NCI-H2227 (cell line): ENCODE measurements around the gene COL20A1.

Experiments used
- DNase-seq: peaks from one replicate; lab custom pipeline; 2025; ENCODE audit not compliant: unreplicated experiment; lab: John Stamatoyannopoulos, UW

COL20A1 gene

GRCh38 chr20:63346131-63347080, 53.4 kb downstream of the COL20A1 start:
- no peak for DNase-seq

- DNase-seq: no peak
Measured at GRCh38 chr20:63347081-63347741, 54.2 kb downstream of the COL20A1 start.

GRCh38 chr20:63347950-63348827, 55.2 kb downstream of the COL20A1 start:
- no peak for DNase-seq

DNA sequence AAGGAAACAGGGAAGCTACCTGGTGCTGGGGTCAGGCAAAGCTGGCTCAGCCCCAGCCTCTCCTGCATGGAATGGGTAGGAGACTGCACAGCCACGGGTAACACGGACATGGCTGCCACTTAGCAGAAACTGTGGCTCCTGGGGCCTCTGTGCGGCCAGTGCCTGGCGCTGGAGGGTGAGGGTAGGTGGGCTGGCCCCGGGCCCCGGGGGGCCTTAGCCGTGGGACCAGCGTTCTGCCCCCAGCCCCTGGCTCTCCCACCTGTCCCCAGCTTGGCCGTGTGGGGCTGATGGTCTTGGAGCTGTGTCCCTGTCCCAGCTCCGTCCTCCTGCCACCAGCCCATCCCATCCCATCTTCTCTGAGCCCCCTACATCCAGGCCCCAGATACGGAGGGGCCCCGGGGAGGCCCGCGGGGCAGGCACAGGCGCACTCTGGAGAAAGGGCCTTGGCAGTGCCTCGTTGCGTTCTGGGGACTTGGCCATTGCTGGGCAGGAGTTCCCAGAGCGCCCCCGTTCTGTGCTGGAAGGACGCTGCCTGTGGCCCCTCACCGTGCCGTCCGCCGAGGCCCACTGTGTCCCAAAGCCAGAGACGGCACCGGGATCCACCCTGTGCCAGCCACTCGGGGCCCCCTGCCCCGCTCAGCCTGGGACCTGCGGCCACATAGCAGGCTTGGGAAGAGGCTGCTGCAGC, 56.0 kb downstream of the COL20A1 start:
- DNase-seq: no peak

GRCh38 chr20:63349516-63349895, 56.5 kb downstream of the COL20A1 start:
- no peak for DNase-seq

- no peak for DNase-seq
Measured at GRCh38 chr20:63350196-63350595, 57.2 kb downstream of the COL20A1 start.

DNA sequence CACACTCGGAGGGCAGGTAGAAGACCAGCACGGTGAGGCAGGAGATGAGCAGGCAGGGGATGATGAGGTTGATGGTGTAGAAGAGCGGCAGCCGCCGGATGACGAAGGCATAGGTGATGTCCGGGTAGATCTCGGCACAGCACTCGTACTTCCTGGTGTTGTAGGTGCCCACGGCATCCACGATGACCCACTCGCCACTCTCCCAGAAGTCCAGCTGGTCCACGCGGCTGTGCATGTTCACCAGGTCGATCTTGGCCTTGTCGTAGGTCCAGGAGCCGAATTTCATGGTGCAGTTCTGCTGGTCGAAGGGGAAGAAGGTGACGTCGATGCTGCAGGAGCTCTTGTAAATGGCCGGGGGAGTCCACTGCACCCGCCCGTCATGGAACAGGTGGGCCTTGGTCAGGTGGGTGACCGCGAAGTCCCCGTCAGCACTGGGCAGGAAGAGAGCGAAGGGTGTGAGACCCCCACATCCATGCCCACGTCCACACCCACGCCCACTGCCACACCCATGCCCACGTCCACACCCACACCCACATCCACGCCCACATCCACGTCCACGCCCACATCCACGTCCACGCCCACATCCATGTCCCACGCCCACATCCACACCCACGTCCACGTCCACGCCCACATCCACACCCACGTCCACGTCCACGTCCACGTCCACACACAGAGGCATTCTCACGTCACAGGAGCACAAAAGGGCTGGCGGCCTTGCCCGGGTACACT, 57.8 kb downstream of the COL20A1 start:
- no peak for DNase-seq

DNA sequence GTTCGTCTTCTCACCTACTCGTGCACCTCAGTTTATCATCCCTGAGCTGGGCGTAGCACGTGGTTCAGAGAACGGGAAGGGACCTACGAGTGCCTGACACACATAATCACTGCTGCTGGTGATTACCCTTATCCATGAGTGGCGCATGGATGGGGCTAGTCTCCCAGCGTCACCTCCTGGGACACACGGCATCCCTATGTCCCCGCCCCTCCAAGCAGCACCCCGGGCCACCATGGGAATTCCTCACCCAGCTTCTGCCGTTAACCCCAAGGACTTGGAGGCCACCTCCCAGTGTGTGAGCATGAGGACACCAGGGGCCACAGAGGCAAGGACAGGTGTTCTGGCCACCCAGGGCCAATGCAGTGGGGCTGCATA, 58.3 kb downstream of the COL20A1 start:
- DNase-seq: no peak

DNA sequence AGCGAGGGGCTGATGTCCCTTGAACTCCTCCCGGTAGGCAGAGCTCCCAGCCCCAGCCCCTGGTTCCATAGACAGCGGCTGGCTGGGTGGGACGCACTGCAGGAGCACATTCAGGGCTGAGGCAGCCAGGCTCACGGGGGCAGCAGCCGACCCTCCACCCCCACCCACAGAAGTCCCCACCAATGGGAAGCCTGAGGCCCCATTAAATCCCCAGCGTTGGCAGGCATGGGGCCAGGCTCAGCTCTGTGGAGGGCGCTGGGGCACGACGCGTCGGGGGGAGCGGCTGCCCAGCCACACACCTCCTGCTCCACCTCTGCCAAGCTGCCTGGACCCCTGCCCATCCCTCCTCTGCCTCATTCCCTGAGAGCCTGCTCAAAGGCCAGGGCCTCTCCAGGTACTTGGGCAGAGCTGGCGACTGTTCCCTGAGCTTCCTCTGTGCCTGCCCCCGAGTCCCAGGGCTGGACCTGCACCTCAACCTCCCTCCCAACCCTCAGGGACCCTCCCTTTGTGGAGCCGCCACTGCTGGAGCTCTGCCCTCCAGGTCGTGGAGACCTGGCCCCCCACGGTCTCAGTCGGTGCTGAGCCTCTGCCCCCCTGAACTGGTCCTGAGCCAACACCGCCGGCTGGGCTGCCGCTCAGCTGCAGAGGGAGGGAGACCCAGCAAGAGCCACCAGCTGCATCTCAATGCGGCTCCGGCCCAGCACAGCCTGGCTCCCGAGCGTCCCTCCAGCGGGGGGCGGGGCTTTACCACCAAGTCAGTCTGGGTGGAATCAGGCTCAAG, 59.0 kb downstream of the COL20A1 start:
- DNase-seq: peak; percentile 21

GRCh38 chr20:63352811-63353221, 59.8 kb downstream of the COL20A1 start:
- DNase-seq: no peak

DNA sequence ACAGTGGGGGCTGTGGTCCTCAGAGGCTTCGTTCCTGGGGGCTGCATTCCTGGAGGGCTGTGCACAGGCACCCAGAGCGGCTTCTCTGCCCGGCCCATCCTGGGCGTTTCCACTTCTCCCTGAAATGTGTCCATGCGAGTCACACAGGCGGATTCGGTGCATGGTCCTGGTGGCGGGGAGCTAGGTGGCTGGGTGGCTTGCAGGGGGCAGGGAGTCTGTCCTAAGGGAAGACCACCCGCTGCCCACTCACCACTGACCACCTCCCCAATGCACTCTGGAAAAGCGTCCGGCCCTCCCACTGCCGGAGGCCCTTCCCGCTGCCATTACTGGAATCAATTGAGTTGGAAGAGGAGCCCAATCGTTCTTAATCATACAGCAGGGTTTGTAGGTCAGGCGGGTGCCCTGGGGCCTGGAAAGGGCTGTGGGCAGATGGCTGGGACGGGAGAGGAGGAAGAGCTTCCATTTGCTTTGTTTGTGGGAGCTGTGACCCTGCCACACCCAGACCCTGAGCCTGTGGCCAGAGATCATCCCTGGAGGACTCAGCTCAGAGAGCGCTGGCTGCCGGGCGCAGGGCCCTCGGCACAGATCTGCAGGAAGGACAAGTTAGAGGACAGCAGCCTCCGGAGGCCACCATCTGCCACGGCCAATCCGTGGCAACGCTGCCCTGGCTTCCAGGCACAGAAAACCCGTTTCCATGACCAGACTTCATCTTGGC, 61.8 kb downstream of the COL20A1 start:
- DNase-seq: no peak

GRCh38 chr20:63355781-63356295, 62.9 kb downstream of the COL20A1 start:
- DNase-seq: no peak

DNA sequence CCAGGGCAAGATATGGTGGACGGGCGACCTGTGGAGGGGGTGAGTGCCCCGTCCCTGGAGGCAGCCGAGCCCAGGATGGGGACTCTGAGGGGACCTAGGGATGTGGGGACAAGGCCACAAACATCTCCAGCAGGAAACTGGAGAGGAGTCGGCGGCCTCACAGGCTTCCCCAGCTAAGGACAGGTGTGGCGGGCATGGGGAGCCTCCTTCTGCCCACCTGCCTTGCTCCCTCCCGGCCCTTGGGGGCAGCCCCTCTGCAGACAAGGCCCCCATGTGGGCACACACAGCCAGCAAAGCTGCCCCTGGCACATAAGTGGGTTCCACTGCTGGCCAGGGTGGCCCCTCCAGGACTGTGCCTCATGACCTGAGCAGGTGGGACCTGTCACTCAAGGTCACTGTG, 63.5 kb downstream of the COL20A1 start:
- DNase-seq: no peak

DNA sequence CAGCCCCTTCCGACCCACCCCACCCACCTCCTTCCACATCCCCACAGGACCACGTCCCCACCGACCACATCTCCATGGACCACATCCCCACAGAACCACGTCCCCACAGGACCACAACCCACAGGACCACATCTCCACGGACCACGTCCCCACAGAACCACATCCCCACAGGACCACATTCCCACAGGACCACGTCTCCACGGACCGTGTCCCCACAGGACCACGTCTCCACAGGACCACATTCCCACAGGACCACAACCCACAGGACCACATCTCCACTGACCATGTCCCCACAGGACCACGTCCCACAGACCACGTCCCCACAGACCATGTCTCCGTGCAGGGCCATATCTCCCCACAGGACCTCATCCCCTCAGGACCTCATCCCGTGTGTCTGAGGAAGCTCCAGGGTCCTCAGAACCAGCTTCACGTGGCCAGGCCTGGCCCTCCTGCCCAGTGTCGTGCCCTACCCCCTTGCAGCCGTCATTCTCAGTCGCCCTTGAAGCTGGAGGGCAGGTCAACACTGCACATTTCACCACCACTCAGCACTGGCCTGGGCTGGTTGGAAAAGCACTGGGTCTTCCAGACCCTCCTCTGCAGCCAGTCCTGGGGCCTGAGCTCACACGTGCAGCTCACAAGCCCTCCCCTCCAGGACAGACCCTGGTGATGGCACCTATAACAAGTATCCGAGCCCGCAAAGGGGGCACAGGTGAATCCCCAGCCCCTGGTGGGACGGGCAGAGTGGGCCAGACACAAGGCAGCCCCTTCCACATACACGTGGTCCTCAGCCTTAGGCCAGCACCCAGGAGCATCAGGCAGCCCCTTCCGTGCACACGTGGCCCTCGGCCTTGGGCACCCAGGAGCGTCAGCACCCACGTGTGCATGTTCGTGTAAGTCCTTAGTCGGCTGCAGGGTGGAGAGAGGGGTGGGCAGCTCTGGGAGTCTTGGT, 64.2 kb downstream of the COL20A1 start:
- no peak for DNase-seq

DNA sequence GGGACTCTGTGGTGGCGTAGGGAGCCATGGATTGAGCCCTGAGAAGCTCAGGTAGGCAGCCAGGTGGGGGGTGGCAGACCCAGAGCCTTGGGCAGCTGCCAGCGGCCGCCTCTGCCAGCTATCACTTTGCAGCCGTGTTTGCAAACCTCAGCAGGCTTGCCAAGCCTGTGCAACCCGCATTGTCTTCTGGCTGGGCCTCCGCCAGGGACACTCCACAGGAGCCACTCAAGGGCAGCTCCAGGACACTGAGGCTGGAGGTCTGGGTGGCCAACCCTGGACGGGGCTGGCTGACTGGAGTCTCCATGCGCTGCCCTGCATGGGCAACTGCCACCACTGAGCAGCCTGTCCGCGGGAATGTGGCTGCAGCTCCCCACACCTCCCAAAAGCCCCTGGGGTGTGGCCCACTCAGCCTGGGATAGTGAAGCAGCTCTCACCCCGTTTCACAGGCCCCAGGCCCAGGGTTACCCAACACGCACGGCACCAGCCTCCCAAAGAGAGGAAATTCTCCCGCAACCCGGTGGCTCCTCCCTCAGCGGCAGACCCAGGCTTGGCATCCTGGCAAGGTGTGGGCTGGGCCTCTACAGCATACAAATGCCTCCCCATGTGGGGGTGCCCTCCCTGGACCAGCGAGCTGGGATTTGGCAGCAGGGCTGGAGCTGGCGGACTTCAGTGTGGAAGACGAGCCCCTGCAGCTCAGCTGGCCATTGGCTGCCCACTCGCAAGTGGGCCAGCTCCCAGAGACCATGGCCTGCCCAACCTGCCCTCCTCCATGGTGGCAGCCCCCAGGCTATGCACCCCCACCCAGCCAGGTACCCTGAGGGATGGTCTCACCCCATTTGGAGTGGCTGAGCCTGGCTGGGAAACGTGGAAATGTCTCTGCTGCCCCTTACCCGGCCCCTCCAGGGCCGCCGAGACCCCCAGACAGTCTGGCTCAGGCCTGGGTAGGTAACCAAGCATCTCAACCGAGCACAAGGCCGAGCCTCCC, 65.2 kb downstream of the COL20A1 start:
- no peak for DNase-seq
